Measurements from ENCODE around the gene AIG1. TPM values are rescaled to one million over a fixed set of nuclear protein-coding genes. Genes with fewer than 3 reads are reported as not detected.

Gene AIG1
- total and polyA plus RNA-seq, 2 of the 4 experiments (the other 2 are of a cell fraction), result 21.3 to 27.1 TPM

DNA sequence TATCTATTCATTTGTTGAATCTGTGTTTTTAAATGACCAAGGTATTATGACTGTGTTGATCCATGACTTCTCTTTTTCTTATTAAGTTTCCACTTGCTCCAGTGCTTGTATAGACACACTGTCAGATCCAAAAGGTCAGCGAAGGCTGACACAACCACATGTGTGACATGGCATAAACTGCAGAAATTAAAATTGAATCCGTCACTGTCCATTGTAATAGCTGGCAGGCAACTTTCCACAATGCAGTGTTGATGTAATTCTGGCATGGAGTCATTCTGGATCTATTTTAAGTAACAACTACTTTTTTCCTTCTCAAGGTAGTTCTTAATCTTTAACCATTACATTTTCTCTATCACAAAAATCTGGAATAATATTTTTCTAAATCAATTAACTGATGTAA, 145.3 kb downstream of the AIG1 start:
- Histone ChIP-seq H4K20me1 (ENCODE audit: insufficient read depth, low read length) (no peaks in the 10 kb centered on the region), H3K4ac (ENCODE audit: low read depth, low read length) (no peak overlapping the region), H3K4me2 (ENCODE audit: low read depth, low read length) (no peak overlapping the region), H3K9me3 (ENCODE audit: control insufficient read depth, insufficient read depth, low read length) (0 out of 2 replicates have a peak, but pooled peaks cover 2% of the 10 kb centered on the region), H2BK120ac (ENCODE audit: low read depth, low read length) (no peak overlapping the region), H2AK5ac (ENCODE audit: low read depth, low read length) (no peak overlapping the region), H3K27ac (ENCODE audit: insufficient read depth, low read length) (no peak overlapping the region), H3K79me1 (ENCODE audit: low read depth in 1 of 2, low read length in 2 of 2) (no peaks in the 10 kb centered on the region), H4K91ac (ENCODE audit: insufficient read depth, low read depth, low read length) (no peak overlapping the region), H3K27me3 (ENCODE audit: control insufficient read depth, insufficient read depth, low read length) (no peaks in the 10 kb centered on the region), H3K23ac (ENCODE audit: low read depth, low read length) (no peak overlapping the region), H3K56ac (ENCODE audit: extremely low read depth, insufficient read depth, low read length) (no peak overlapping the region), H3K9me1 (ENCODE audit: insufficient read depth, low read length) (no peaks in the 10 kb centered on the region), H3K36me3 (ENCODE audit: control insufficient read depth, insufficient read depth, low read length) (no peaks in the 10 kb centered on the region), H3K14ac (replicated peaks; ENCODE audit: low read depth, low read length) (no peak overlapping the region), H3K18ac (ENCODE audit: low read depth, low read length) (no peak overlapping the region), H3K4me3 (ENCODE audit: insufficient read depth, low read depth, low read length) (no peak overlapping the region), H3K9ac (ENCODE audit: low read depth, low read length) (no peak overlapping the region), H2BK20ac (ENCODE audit: low read depth, low read length) (no peak overlapping the region), H2AK9ac (replicated peaks; ENCODE audit: low read depth, low read length, poor library complexity) (no peak overlapping the region), H2BK15ac (ENCODE audit: low read depth, low read length) (no peak overlapping the region), H2AFZ (replicated peaks; ENCODE audit: low read length, poor library complexity) (no peak overlapping the region), H3K4me1 (ENCODE audit: control insufficient read depth, insufficient read depth, low read length) (peaks cover 2% of the 10 kb centered on the region; the same call in 1 of the 2 replicates), H4K8ac (ENCODE audit: low read depth in 2 of 2, low read length in 2 of 2) (no peak overlapping the region), H4K5ac (ENCODE audit: low read depth, low read length) (no peak overlapping the region), H2BK5ac (ENCODE audit: low read depth, low read length, poor library complexity, severe bottlenecking) (no peak overlapping the region)
- DNase-seq, result peak; percentile 22
- ChIA-PET POLR2A (ENCODE audit: unreplicated experiment) (no interaction called here), CTCF (no interaction called here)
- intact Hi-C loops (cut with micrococcal nuclease), result no loop called here
- dilution Hi-C loops (cut with HindIII; ENCODE audit: low sequenced_read_pairs, unreplicated experiment), result no loop called here
- ATAC-seq (ENCODE audit: low read depth), result no peak
- no CpG with 5 or more reads among the region's 2 CpGs for WGBS, 2 experiments (ENCODE audit: extremely low coverage in 2 of 2, insufficient read length in 1 of 2)
- no TSS peak for BruUV-seq (replicated peaks)
- in situ Hi-C loops (cut with MboI; ENCODE audit: low sequenced_read_pairs), result no loop called here
- no peak for TF ChIP-seq RAD21 (IDR thresholded peaks at IDR 0.05; ENCODE audit: low read length)
- TF ChIP-seq MXI1 (IDR thresholded peaks at IDR 0.05; ENCODE audit: borderline replicate concordance, low read depth, low read length), result no peak
